ENCODE results near the gene MVD.

DNA sequence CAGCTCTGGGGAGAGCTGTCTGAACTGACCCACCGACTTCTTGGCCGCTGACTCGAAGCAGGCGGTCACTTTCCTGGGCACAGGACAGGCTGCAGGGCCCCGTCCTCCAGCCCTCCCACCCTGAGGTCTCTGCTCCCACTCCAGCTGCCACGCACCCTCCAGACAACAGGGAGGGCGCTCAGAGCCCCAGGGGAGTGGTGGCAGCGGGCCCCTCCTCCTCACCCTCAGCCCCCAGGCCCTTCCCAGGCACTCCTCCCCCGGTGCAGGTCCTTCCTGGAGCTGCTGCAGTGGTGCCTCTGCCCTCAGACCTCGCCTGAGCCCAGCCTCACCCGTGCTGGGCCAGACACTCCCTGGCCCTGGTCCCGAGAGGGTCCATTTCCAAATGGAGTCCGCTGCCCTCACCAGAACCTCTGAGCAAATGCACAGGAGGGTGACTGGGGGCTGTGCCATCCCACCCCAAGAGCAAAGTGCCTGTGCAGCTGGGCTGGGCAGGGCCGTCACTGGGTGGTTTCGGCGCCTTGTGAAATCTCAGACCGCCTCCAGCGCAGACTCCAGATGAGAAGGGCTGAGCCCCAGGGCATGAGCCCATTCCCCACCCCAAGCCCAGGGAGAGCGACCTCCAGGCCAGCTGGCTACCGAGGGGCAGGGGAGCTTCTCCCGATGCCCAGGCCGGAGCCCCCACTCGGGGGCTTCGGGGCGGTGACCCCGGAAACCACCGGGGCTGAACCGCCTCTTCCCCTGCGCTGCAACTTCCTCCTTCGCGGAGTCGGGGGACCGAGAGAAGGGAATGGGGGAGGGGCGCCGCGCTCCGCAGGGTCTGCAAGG is 12.8 kb downstream of the MVD start:
- TF ChIP-seq POLR2AphosphoS5 (IDR thresholded peaks at IDR 0.05), result no peak
- TF ChIP-seq CTCF (IDR thresholded peaks at IDR 0.05), result no peak
